T47D (cell line): ENCODE results near the gene SART1.
"Not testable (repeated sequence)": the region's sequence is repeated elsewhere in the genome, so short reads cannot be mapped to it uniquely, and the experiment has no call there.

ENCODE experiments used
- DNase-seq, 2 experiments: peaks; one replicate each; pipeline versions ENCODE4 v3.0.0 to v3.0.0-alpha.2; 2011 to 2012; ENCODE audit warnings: low read depth in 1 of 2, low spot score in 1 of 2
- JUND ChIP-seq: IDR thresholded peaks from 2 replicates; pipeline ENCODE4 v1.6.1; 2012; ENCODE audit warnings: low read depth
- in situ Hi-C: cut with HindIII; loops from 2 replicates; pipeline ENCODE4 v1.10.0; 2016; ENCODE audit warnings: low sequenced_read_pairs, low pct_unique_long_range_greater_than_20kb

Gene SART1

DNA sequence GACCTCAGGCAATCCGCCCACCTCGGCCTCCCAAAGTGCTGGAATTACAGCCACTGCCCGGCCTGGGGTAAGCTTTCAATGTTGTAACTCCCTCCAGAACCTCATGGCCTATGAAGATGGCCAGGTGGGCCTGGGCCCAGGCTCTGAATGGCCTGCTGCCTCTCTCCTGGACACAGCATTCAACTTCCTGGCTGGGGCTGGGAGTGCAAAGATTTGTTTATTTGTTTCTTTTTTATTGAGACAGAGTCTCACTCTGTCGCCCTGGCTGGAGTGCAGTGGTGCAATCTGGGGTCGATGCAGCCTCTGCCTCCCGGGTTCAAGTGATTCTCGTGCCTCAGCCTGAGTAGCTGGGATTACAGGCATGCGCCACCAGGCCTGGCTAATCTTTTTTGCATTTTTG is 16.8 kb upstream of the SART1 start:
- TF ChIP-seq JUND = no peak
- in situ Hi-C loops = no loop called here
- no peak for DNase-seq

DNA sequence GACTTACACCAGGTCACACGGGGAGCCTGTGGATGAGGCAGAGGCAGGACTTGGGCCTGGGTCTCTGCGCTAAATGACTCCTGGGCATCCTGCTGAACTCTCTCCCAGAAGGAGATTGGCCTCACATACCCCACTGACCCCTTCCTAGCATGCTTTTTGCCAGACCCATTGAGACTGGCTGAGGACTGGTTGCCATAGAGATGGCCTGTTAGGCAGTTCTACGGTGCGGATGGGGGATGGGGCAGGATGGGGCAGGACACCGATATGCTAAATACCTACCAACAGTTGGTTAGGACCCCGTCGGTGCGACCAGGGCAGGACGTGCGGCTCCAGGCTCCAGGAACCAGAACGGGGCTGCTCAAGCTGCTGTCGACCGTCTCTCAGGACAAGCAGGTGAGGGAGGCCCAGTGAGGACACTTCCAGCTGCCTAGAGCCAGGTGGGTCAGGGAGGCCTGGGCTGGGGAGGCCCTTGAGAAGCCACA is 16.1 kb upstream of the SART1 start, which contains the start of gene TSGA10IP:
TSS of gene TSGA10IP (plus strand) at position 51 of the 482 bp plus-strand sequence. CDS start at position 247, 196 bp downstream.
- in situ Hi-C loops = no loop called here
- TF ChIP-seq JUND = no peak
- DNase-seq = no peak

- in situ Hi-C loops = no loop called here
- no peak for DNase-seq
- no peak for TF ChIP-seq JUND
These were observed 15.5 kb upstream of the SART1 start for GRCh38 chr11:65945941-65946558.

- TF ChIP-seq JUND = no peak
- in situ Hi-C loops = no loop called here
- DNase-seq = no peak
These were observed 14.9 kb upstream of the SART1 start for GRCh38 chr11:65946655-65947054.

- in situ Hi-C loops = no loop called here
- no peak for TF ChIP-seq JUND
- DNase-seq = no peak
These were observed 14.4 kb upstream of the SART1 start for GRCh38 chr11:65947133-65947532.

- in situ Hi-C loops = no loop called here
- no peak for TF ChIP-seq JUND
- DNase-seq = no peak
These were observed 13.9 kb upstream of the SART1 start for GRCh38 chr11:65947603-65948125.

GRCh38 chr11:65950711-65951110 is 10.8 kb upstream of the SART1 start:
- in situ Hi-C loops = not testable (repeated sequence)

DNA sequence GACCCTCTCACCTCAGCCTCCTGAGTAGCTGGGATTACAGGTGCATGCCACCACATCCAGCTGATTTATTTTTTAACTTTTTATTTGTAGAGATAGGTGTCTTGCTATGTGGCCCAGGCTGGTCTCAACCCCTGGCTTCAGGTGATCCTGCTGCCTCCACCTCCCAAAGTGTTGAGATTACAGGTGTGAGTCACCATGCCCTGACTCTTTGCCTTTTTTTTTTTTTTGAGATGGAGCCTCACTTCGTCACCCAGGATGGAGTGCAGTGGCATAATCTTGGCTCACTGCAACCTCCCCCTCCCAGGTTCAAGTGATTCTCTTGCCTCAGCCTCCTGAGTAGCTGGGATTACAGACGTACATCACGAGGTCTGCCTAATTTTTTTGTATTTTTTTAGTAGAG is 9.9 kb upstream of the SART1 start:
- DNase-seq, in situ Hi-C loops: not testable (repeated sequence)

More at GRCh38 chr11:65950711-65951110, 10.8 kb upstream of the SART1 start:
- DNase-seq = not testable (repeated sequence)

GRCh38 chr11:65952052-65952521 is 9.4 kb upstream of the SART1 start:
- no peak for TF ChIP-seq JUND
- in situ Hi-C loops = no loop called here
- DNase-seq = no peak

DNA sequence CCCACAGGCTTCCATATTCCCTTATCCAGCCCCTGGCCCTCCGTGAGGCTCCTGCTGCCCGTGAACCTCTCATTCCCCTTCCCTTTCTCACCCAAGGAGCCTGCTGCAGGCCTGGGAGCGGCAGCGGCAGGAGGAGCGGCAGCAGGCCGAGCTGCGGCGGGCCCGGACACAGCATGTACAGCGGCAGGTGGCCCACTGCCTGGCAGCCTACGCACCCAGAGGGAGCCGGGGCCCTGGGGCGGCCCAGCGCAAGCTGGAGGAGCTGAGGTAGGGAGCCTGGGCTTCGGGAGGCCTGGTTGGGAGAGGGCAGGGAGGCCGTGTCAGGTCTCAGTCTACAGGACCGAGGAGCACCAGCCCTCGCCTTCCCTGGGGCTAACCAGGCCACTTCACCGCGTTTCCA is 8.1 kb upstream of the SART1 start:
- in situ Hi-C loops = no loop called here
- no peak for TF ChIP-seq JUND
- DNase-seq = no peak

DNA sequence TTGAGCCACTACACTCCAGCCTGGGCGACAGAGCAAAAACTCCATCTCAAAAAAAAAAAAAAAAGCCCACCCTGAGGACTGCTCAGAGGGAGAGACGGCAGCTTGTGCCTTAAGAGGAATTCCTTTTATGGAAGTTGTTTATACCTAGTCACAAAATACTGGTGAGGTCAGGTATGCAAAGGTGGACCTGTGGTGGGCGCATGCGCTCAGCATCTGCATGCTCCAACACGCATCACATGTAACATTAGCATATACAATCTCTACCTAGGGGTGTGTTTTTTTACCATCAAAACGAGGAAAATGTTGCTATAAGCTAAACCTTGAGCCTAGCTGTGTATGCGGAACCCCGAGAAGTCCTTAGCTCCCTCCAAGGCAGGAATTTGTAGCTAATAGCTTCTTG is 6.8 kb upstream of the SART1 start:
- no peak for DNase-seq
- in situ Hi-C loops = no loop called here
- TF ChIP-seq JUND = no peak

GRCh38 chr11:65958291-65958690 is 3.2 kb upstream of the SART1 start:
- DNase-seq = no peak
- in situ Hi-C loops = no loop called here
- no peak for TF ChIP-seq JUND

GRCh38 chr11:65958774-65959420 is 2.6 kb upstream of the SART1 start:
- in situ Hi-C loops = no loop called here
- no peak for TF ChIP-seq JUND
- DNase-seq = no peak
